ENCODE measurements around the gene IL2RG. TPM values are rescaled to one million over a fixed set of nuclear protein-coding genes. Genes with fewer than 3 reads are reported as not detected.

The IL2RG gene
- total RNA-seq, 4 donors from 2014 or later = 3.8 to 231 (median 44.0) TPM

- no peaks in the 10 kb centered on the region for H3K27me3 ChIP-seq
- H3K27ac ChIP-seq = peak within 1 kb of the TSS; percentile 66 to 83 (median 79)
- H3K9me3 ChIP-seq = no peaks in the 10 kb centered on the region
- 0 to 31% methylated on average over 3 to 27 of the region's 29 CpGs for WGBS, 2 donors (ENCODE audit: low coverage in 1 of 2)
- H3K4me1 ChIP-seq = peaks cover 7 to 23% (median 10%) of the 10 kb centered on the region in 4 donors
- H3K4me3 ChIP-seq = peak within 1 kb of the TSS; percentile 49 to 67 (median 56)
- in situ Hi-C loops (cut with MboI; ENCODE audit: low pct_ligation_motif_present in 1 of 4, low pct_unique_long_range_greater_than_20kb in 1 of 4, low sequenced_read_pairs in 3 of 4) = loop anchor here in 1 of 4 donors (25.0 kb wide), 1 partner anchor 92 kb away; no protein-coding TSS in a partner anchor
- H3K36me3 ChIP-seq = no peaks in the 10 kb centered on the region
- TF ChIP-seq POLR2AphosphoS5 (IDR thresholded peaks at IDR 0.05) (peak; percentile 23 to 53 (median 32)), POLR2A (IDR thresholded peaks at IDR 0.05) (no peak), EP300 (IDR thresholded peaks at IDR 0.05; ENCODE audit: low read depth) (no peak), CTCF (IDR thresholded peaks at IDR 0.05) (no peak)
- intact Hi-C loops (cut with DNase I; ENCODE audit: low total_unique reads) = no loop called here
- peak; percentile 93 for DNase-seq
These were observed 15.8 kb downstream of the IL2RG start, which contains the start of gene FOXO4 for GRCh38 chrX:71095555-71095980. TSS of gene FOXO4 (plus strand) at chrX:71095851. CDS start at chrX:71096529, 678 bp downstream.

- no peak for TF ChIP-seq EP300 (IDR thresholded peaks at IDR 0.05; ENCODE audit: low read depth)
- no peak for TF ChIP-seq CTCF (IDR thresholded peaks at IDR 0.05)
- TF ChIP-seq POLR2A (IDR thresholded peaks at IDR 0.05) = no peak
- no peak for TF ChIP-seq POLR2AphosphoS5 (IDR thresholded peaks at IDR 0.05)
- H3K9me3 ChIP-seq = no peaks in the 10 kb centered on the region
- intact Hi-C loops (cut with DNase I; ENCODE audit: low total_unique reads) (no loop called here), in situ Hi-C loops (cut with MboI; ENCODE audit: low pct_ligation_motif_present in 1 of 4, low pct_unique_long_range_greater_than_20kb in 1 of 4, low sequenced_read_pairs in 3 of 4) (loop anchor here in 1 of 4 donors (25.0 kb wide), 1 partner anchor 92 kb away; no protein-coding TSS in a partner anchor)
- DNase-seq = no peak
- H3K27me3 ChIP-seq = no peaks in the 10 kb centered on the region
- peaks cover 7 to 23% (median 10%) of the 10 kb centered on the region in 4 donors for H3K4me1 ChIP-seq
- H3K36me3 ChIP-seq = no peaks in the 10 kb centered on the region
- WGBS, 2 donors (ENCODE audit: low coverage in 1 of 2) = 31 to 40% methylated on average over 6 of the region's 6 CpGs
- peak overlapping the region in 3 of 4 donors; percentile 49 to 67 (median 61) for H3K4me3 ChIP-seq
- H3K27ac ChIP-seq = peak overlapping the region in 3 of 4 donors; percentile 66 to 83 (median 79)
These were observed 16.3 kb downstream of the IL2RG start for GRCh38 chrX:71095033-71095432.

GRCh38 chrX:71091263-71091662 lies 20.1 kb downstream of the IL2RG start:
- H3K4me1 ChIP-seq = peaks cover 0 to 7% (median 2%) of the 10 kb centered on the region in 4 donors
- WGBS, 2 donors (ENCODE audit: low coverage in 1 of 2) = 76 to 83% methylated on average over 3 to 5 of the region's 5 CpGs
- TF ChIP-seq CTCF (IDR thresholded peaks at IDR 0.05) = no peak
- no peak for TF ChIP-seq POLR2AphosphoS5 (IDR thresholded peaks at IDR 0.05)
- no peak for TF ChIP-seq EP300 (IDR thresholded peaks at IDR 0.05; ENCODE audit: low read depth)
- TF ChIP-seq POLR2A (IDR thresholded peaks at IDR 0.05) = no peak
- intact Hi-C loops (cut with DNase I; ENCODE audit: low total_unique reads) = no loop called here
- no peak overlapping the region for H3K27ac ChIP-seq
- no peak for DNase-seq
- no peaks in the 10 kb centered on the region for H3K9me3 ChIP-seq
- H3K36me3 ChIP-seq = no peaks in the 10 kb centered on the region
- in situ Hi-C loops (cut with MboI; ENCODE audit: low pct_ligation_motif_present in 1 of 4, low pct_unique_long_range_greater_than_20kb in 1 of 4, low sequenced_read_pairs in 3 of 4) = loop anchor here in 1 of 4 donors (25.0 kb wide), 1 partner anchor 96 kb away; no protein-coding TSS in a partner anchor
- no peak overlapping the region for H3K4me3 ChIP-seq
- H3K27me3 ChIP-seq = no peaks in the 10 kb centered on the region

- DNase-seq = no peak
- WGBS, 2 donors (ENCODE audit: low coverage in 1 of 2) = 35 to 57% methylated on average over 1 to 4 of the region's 4 CpGs
- intact Hi-C loops (cut with DNase I; ENCODE audit: low total_unique reads) (no loop called here), in situ Hi-C loops (cut with MboI; ENCODE audit: low pct_ligation_motif_present in 1 of 4, low pct_unique_long_range_greater_than_20kb in 1 of 4, low sequenced_read_pairs in 3 of 4) (loop anchor here in 1 of 4 donors (25.0 kb wide), 1 partner anchor 101 kb away; no protein-coding TSS in a partner anchor)
- H3K27me3 ChIP-seq = no peaks in the 10 kb centered on the region
- H3K4me1 ChIP-seq = no peaks in the 10 kb centered on the region
- H3K9me3 ChIP-seq = no peaks in the 10 kb centered on the region
- H3K4me3 ChIP-seq = no peak overlapping the region
- TF ChIP-seq EP300 (IDR thresholded peaks at IDR 0.05; ENCODE audit: low read depth) = no peak
- no peak for TF ChIP-seq CTCF (IDR thresholded peaks at IDR 0.05)
- TF ChIP-seq POLR2A (IDR thresholded peaks at IDR 0.05) = no peak
- TF ChIP-seq POLR2AphosphoS5 (IDR thresholded peaks at IDR 0.05) = no peak
- H3K27ac ChIP-seq = no peak overlapping the region
- H3K36me3 ChIP-seq = no peaks in the 10 kb centered on the region
These were observed 25.5 kb downstream of the IL2RG start for GRCh38 chrX:71085900-71086299.

Measured in transverse colon (tissue), 4 donors.